Mesothelial cell of epicardium (in vitro differentiated cells): Measurements from ENCODE around the gene LYPD8. TPM values are rescaled to one million over a fixed set of nuclear protein-coding genes. Genes with fewer than 3 reads are reported as not detected.
"Not testable (repeated sequence)": the region's sequence is repeated elsewhere in the genome, so short reads cannot be mapped to it uniquely, and the experiment has no call there.

Experiments used
- DNase-seq, 2 experiments: peaks; one replicate each; pipeline ENCODE4 v3.0.0; 2021; ENCODE audit warnings: low spot score in 2 of 2; ENCODE audit not compliant: unreplicated experiment in 2 of 2
- H3K27ac Mint-ChIP-seq: 2 replicates; pipeline ENCODE4 v1.8.0; 2021; ENCODE audit warnings: mixed read lengths
- H3K27me3 Mint-ChIP-seq: 2 replicates; pipeline ENCODE4 v1.8.0; 2021; ENCODE audit warnings: low read depth, mixed read lengths
- H3K36me3 Mint-ChIP-seq: 2 replicates; pipeline ENCODE4 v1.8.0; 2021; ENCODE audit warnings: mixed read lengths
- H3K4me1 Mint-ChIP-seq: 2 replicates; pipeline ENCODE4 v1.8.0; 2021; ENCODE audit warnings: mixed read lengths
- H3K4me3 Mint-ChIP-seq: 2 replicates; pipeline ENCODE4 v1.8.0; 2021; ENCODE audit warnings: mild to moderate bottlenecking, moderate library complexity, mixed read lengths
- H3K9me3 Mint-ChIP-seq: 2 replicates; pipeline ENCODE4 v1.8.0; 2021; ENCODE audit warnings: mixed read lengths
- CTCF ChIP-seq: fragments of 200-600 bp; sonication (generic); IDR thresholded peaks from one replicate; pipeline ENCODE4 v1.5.0; 2021; ENCODE audit warnings: antibody characterized with exemption; ENCODE audit not compliant: unreplicated experiment
- total RNA-seq: library from RNA; stranded (reverse); gene quantifications from 3 replicates; pipeline ENCODE4 v1.2.1, GENCODE V29; 2021

The LYPD8 gene
- total RNA-seq, 1 donor from 2014 or later = not detected

- H3K27me3 Mint-ChIP-seq = no peaks in the 10 kb centered on the region
- H3K4me3 Mint-ChIP-seq = no peak overlapping the region
- peaks cover 65% of the 10 kb centered on the region for H3K9me3 Mint-ChIP-seq
- no peak for DNase-seq
- H3K4me1 Mint-ChIP-seq = no peaks in the 10 kb centered on the region
- no peak for TF ChIP-seq CTCF
- peaks cover 1% of the 10 kb centered on the region for H3K36me3 Mint-ChIP-seq
- no peak overlapping the region for H3K27ac Mint-ChIP-seq
Measured at GRCh38 chr1:248793592-248793991, 38.0 kb upstream of the LYPD8 start.

GRCh38 chr1:248792342-248792741 is 36.8 kb upstream of the LYPD8 start:
- Mint-ChIP-seq H3K27me3 (no peaks in the 10 kb centered on the region), H3K36me3 (peaks cover 1% of the 10 kb centered on the region), H3K4me3 (no peak overlapping the region), H3K4me1 (no peaks in the 10 kb centered on the region), H3K9me3 (peaks cover 62% of the 10 kb centered on the region), H3K27ac (no peak overlapping the region)
- no peak for TF ChIP-seq CTCF
- no peak for DNase-seq

GRCh38 chr1:248791010-248791409 is 35.5 kb upstream of the LYPD8 start:
- DNase-seq = no peak
- no peak overlapping the region for H3K27ac Mint-ChIP-seq
- H3K27me3 Mint-ChIP-seq = no peaks in the 10 kb centered on the region
- peaks cover 1% of the 10 kb centered on the region for H3K36me3 Mint-ChIP-seq
- peaks cover 65% of the 10 kb centered on the region for H3K9me3 Mint-ChIP-seq
- H3K4me1 Mint-ChIP-seq = no peaks in the 10 kb centered on the region
- no peak overlapping the region for H3K4me3 Mint-ChIP-seq
- TF ChIP-seq CTCF = no peak

- no peak for DNase-seq
- Mint-ChIP-seq H3K9me3 (peaks cover 64% of the 10 kb centered on the region), H3K4me1 (no peaks in the 10 kb centered on the region), H3K4me3 (no peak overlapping the region), H3K36me3 (peaks cover 1% of the 10 kb centered on the region), H3K27ac (no peak overlapping the region), H3K27me3 (no peaks in the 10 kb centered on the region)
- TF ChIP-seq CTCF = no peak
Measured at GRCh38 chr1:248790456-248790855, 34.9 kb upstream of the LYPD8 start.

GRCh38 chr1:248789337-248789736 is 33.8 kb upstream of the LYPD8 start:
- DNase-seq = not testable (repeated sequence)
- H3K9me3 Mint-ChIP-seq = peaks cover 63% of the 10 kb centered on the region

GRCh38 chr1:248788327-248788726 is 32.8 kb upstream of the LYPD8 start:
- Mint-ChIP-seq H3K27me3 (no peaks in the 10 kb centered on the region), H3K4me1 (no peaks in the 10 kb centered on the region), H3K36me3 (no peaks in the 10 kb centered on the region), H3K27ac (no peak overlapping the region), H3K4me3 (no peak overlapping the region), H3K9me3 (peaks cover 58% of the 10 kb centered on the region)
- TF ChIP-seq CTCF = no peak
- DNase-seq = no peak

More at GRCh38 chr1:248789337-248789736, 33.8 kb upstream of the LYPD8 start:
- H3K4me3 Mint-ChIP-seq, H3K27me3 Mint-ChIP-seq, H3K36me3 Mint-ChIP-seq, H3K4me1 Mint-ChIP-seq, H3K27ac Mint-ChIP-seq: not testable (repeated sequence)
